ENCODE measurements around the gene MUC15. TPM values are rescaled to one million over a fixed set of nuclear protein-coding genes. Genes with fewer than 3 reads are reported as not detected.

The MUC15 gene
- total RNA-seq, 1 experiment from 2014 or later: not detected

- POLR2A ChIA-PET: no interaction called here
- no peaks in the 10 kb centered on the region; the same call in 1 of the 2 replicates for H3K27me3 Mint-ChIP-seq (ENCODE audit: low read depth)
- ATAC-seq (no peak), DNase-seq (ENCODE audit: low spot score) (no peak)
- no peak overlapping the region for H3K27ac Mint-ChIP-seq
- CTCF ChIA-PET: no interaction called here
- TF ChIP-seq ZNF138 (CRISPR knock-in tag; conservative IDR thresholded peaks at IDR 0.05) (no peak), USF1 (CRISPR knock-in tag; IDR thresholded peaks at IDR 0.05) (no peak), CDX4 (CRISPR knock-in tag; IDR thresholded peaks at IDR 0.05; ENCODE audit: borderline replicate concordance) (no peak), JUN (CRISPR knock-in tag; IDR thresholded peaks at IDR 0.05) (no peak), SOX15 (CRISPR knock-in tag; IDR thresholded peaks at IDR 0.05) (no peak), NFYB (CRISPR knock-in tag; conservative IDR thresholded peaks at IDR 0.05; ENCODE audit: low read depth) (no peak), TEAD1 (CRISPR knock-in tag; IDR thresholded peaks at IDR 0.05) (no peak), NR1H2 (CRISPR knock-in tag; IDR thresholded peaks at IDR 0.05) (no peak), AR (CRISPR knock-in tag; IDR thresholded peaks at IDR 0.05) (no peak), TEAD4 (CRISPR knock-in tag; IDR thresholded peaks at IDR 0.05) (no peak), ZNF671 (CRISPR knock-in tag; IDR thresholded peaks at IDR 0.05) (no peak), ZNF263 (CRISPR knock-in tag; IDR thresholded peaks at IDR 0.05; ENCODE audit: low read depth) (no peak), ATF3 (CRISPR knock-in tag; conservative IDR thresholded peaks at IDR 0.05) (no peak), ZNF121 (CRISPR knock-in tag; IDR thresholded peaks at IDR 0.05) (no peak), KAT7 (CRISPR knock-in tag; IDR thresholded peaks at IDR 0.05; ENCODE audit: borderline replicate concordance) (no peak), E2F5 (CRISPR knock-in tag; IDR thresholded peaks at IDR 0.05) (no peak), CTCF (IDR thresholded peaks at IDR 0.05) (no peak)
- H3K4me3 Mint-ChIP-seq: no peak overlapping the region
- H3K4me1 Mint-ChIP-seq: 0 out of 2 replicates have a peak, but pooled peaks cover 5% of the 10 kb centered on the region
- no peaks in the 10 kb centered on the region for H3K9me3 Mint-ChIP-seq
- no peaks in the 10 kb centered on the region for H3K36me3 Mint-ChIP-seq
These were observed 17.6 kb downstream of the MUC15 start for GRCh38 chr11:26554455-26554854.

GRCh38 chr11:26553182-26553581 is 18.9 kb downstream of the MUC15 start:
- no peak overlapping the region for H3K27ac Mint-ChIP-seq
- DNase-seq (ENCODE audit: low spot score) (no peak), ATAC-seq (peak; percentile 48)
- no peak overlapping the region for H3K4me3 Mint-ChIP-seq
- ChIA-PET CTCF (no interaction called here), POLR2A (no interaction called here)
- TF ChIP-seq TEAD4 (CRISPR knock-in tag; IDR thresholded peaks at IDR 0.05) (no peak), ZNF121 (CRISPR knock-in tag; IDR thresholded peaks at IDR 0.05) (no peak), JAZF1 (CRISPR knock-in tag; IDR thresholded peaks at IDR 0.05) (no peak), MAX (CRISPR knock-in tag; IDR thresholded peaks at IDR 0.05) (no peak), SOX15 (CRISPR knock-in tag; IDR thresholded peaks at IDR 0.05) (no peak), HMGA2 (CRISPR knock-in tag; IDR thresholded peaks at IDR 0.05) (no peak), ZBTB21 (CRISPR knock-in tag; IDR thresholded peaks at IDR 0.05; ENCODE audit: borderline replicate concordance) (no peak), ARID4B (CRISPR knock-in tag; IDR thresholded peaks at IDR 0.05; ENCODE audit: borderline replicate concordance) (no peak), CREM (CRISPR knock-in tag; IDR thresholded peaks at IDR 0.05) (no peak), FOXJ3 (CRISPR knock-in tag; IDR thresholded peaks at IDR 0.05; ENCODE audit: borderline replicate concordance) (no peak)
- no peaks in the 10 kb centered on the region for H3K9me3 Mint-ChIP-seq
- H3K4me1 Mint-ChIP-seq: 0 out of 2 replicates have a peak, but pooled peaks cover 5% of the 10 kb centered on the region
- no peaks in the 10 kb centered on the region for H3K36me3 Mint-ChIP-seq
- H3K27me3 Mint-ChIP-seq (ENCODE audit: low read depth): no peaks in the 10 kb centered on the region; the same call in 1 of the 2 replicates
